Heart left ventricle (tissue), 13 donors: ENCODE data around the gene ACMSD.

ENCODE experiments used
- CTCF ChIP-seq, 12 donors: fragments of 200-600 bp; sonication (generic) in 4 of 12; IDR thresholded peaks; one replicate each; pipeline versions ENCODE4 v1.5.0 to v1.8.0; 2018 to 2022; ENCODE audit warnings: antibody characterized with exemption in 12 of 12, mild to moderate bottlenecking in 5 of 12
- POLR2A ChIP-seq, 2 donors: fragments of 450-650 bp; IDR thresholded peaks; one replicate each; pipeline ENCODE4 v1.6.1; 2017; ENCODE audit warnings: antibody characterized with exemption in 2 of 2, mild to moderate bottlenecking in 2 of 2, moderate library complexity in 2 of 2
- donor health status: ischemic (EF 13 %, LVEDD 7.1; RV severe dilation, severe dysfunction).
- donor health status: DM: no; HTN: yes; CAD: no.
- donor health status: DM: no; HTN: no; CAD: no.
- donor health status: ischemic (EF 25% LVEDD 6.9; RV normal size, moderate dysfunction).
- donor health status: ischemic (EF 25% LVEDD 5.7; RV mildly dilated, moderate dysfunction).
- donor health status: ischemic (EF 35%, LVEDD 5.7; RV mildly dilated, moderate dysfunction).
- donor health status: nonischemic (EF 11% LVEDD 7.7; RV severe dilation, severe dysfunction).
- donor health status: DM: yes; HTN: yes; CAD: no.
- donor health status: PGD.
- donor health status: ischemic (EF 29% LVEDD 5.4; RV normal size, mild dysfunction).
- donor health status: nonischemic (EF 23%, LVEDD 6.1; RV moderate dilation, normal function).

GRCh38 chr2:134796373-134796772, 42.0 kb upstream of the ACMSD start:
- no peak for TF ChIP-seq CTCF (IDR thresholded peaks at IDR 0.05)
- no peak for TF ChIP-seq POLR2A (IDR thresholded peaks at IDR 0.05)
